GM12878 (cell line): ENCODE measurements around the gene ITGA6. TPM values are rescaled to one million over a fixed set of nuclear protein-coding genes. Genes with fewer than 3 reads are reported as not detected.

Source experiments
- ASH2L ChIP-seq: fragments of 300-600, 200-600 bp; sonication (generic); IDR thresholded peaks from 2 replicates; pipeline ENCODE4 v1.6.1; 2017; ENCODE audit warnings: low read depth, mild to moderate bottlenecking, borderline replicate concordance
- ATF7 ChIP-seq: fragments of 450-650 bp; IDR thresholded peaks from 2 replicates; pipeline ENCODE4 v1.6.1; 2016; ENCODE audit warnings: low read depth, mild to moderate bottlenecking
- BRCA1 ChIP-seq: IDR thresholded peaks from 2 replicates; pipeline ENCODE4 v1.6.1; 2011; ENCODE audit warnings: low read depth, low read length, improper control_type of control experiment
- CBX5 ChIP-seq: sonication (generic); IDR thresholded peaks from 2 replicates; pipeline ENCODE4 v1.6.1; 2016; ENCODE audit warnings: low read depth, moderate library complexity, mild to moderate bottlenecking, inconsistent platforms
- CHD1 ChIP-seq: IDR thresholded peaks from 2 replicates; pipeline ENCODE4 v1.6.1; 2012; ENCODE audit warnings: low read depth, low read length, improper control_type of control experiment
- CHD4 ChIP-seq: fragments of 200-600 bp; sonication (generic); IDR thresholded peaks from 2 replicates; pipeline ENCODE4 v1.6.1; 2016; ENCODE audit warnings: mild to moderate bottlenecking
- EGR1 ChIP-seq, 2 experiments: IDR thresholded peaks; 1 replicate in 1 of 2; 2 replicates in 1 of 2; pipeline ENCODE4 v1.6.1; 2011 to 2012; ENCODE audit warnings: low read depth in 2 of 2, low read length in 2 of 2, borderline replicate concordance in 1 of 2, mild to moderate bottlenecking in 1 of 2, moderate library complexity in 1 of 2
- ELK1 ChIP-seq: IDR thresholded peaks from 2 replicates; pipeline ENCODE4 v1.6.1; 2012; ENCODE audit warnings: low read depth, low read length, improper control_type of control experiment
- ESRRA ChIP-seq: IDR thresholded peaks from 2 replicates; pipeline ENCODE4 v1.6.1; 2012; ENCODE audit warnings: mild to moderate bottlenecking, low read length, improper control_type of control experiment
- FOS ChIP-seq: IDR thresholded peaks from 3 replicates; pipeline ENCODE4 v1.6.1; 2011; ENCODE audit warnings: borderline replicate concordance; ENCODE audit not compliant: insufficient read length; ENCODE audit errors: extremely low read depth
- HDAC2 ChIP-seq: fragments of 200-600 bp; sonication (generic); IDR thresholded peaks from 2 replicates; pipeline ENCODE4 v1.6.1; 2017
- MXI1 ChIP-seq: fragments of 150-350 bp; IDR thresholded peaks from 2 replicates; pipeline ENCODE4 v1.6.1; 2011; ENCODE audit warnings: low read depth, mild to moderate bottlenecking, inconsistent platforms, low read length, improper control_type of control experiment
- NFYB ChIP-seq: IDR thresholded peaks from 2 replicates; pipeline ENCODE4 v1.6.1; 2011; ENCODE audit warnings: low read depth, mild to moderate bottlenecking, low read length, improper control_type of control experiment, moderate library complexity; ENCODE audit not compliant: insufficient read depth
- PAX5 ChIP-seq: IDR thresholded peaks from 2 replicates; pipeline ENCODE4 v1.6.1; 2011; ENCODE audit warnings: low read depth, low read length, borderline replicate concordance
- RUNX3 ChIP-seq: IDR thresholded peaks from 2 replicates; pipeline ENCODE4 v1.6.1; 2012; ENCODE audit warnings: low read length, inconsistent platforms
- SMAD1 ChIP-seq: fragments of 450-650 bp; IDR thresholded peaks from 2 replicates; pipeline ENCODE4 v1.6.1; 2018; ENCODE audit warnings: mild to moderate bottlenecking, low read depth; ENCODE audit not compliant: partially characterized antibody
- SPI1 ChIP-seq: IDR thresholded peaks from 2 replicates; pipeline ENCODE4 v1.6.1; 2011; ENCODE audit warnings: low read depth, mild to moderate bottlenecking, low read length, moderate library complexity, borderline replicate concordance; ENCODE audit not compliant: insufficient read depth
- SUPT20H ChIP-seq: IDR thresholded peaks from 2 replicates; pipeline ENCODE4 v1.6.1; 2011; ENCODE audit warnings: low read depth, mild to moderate bottlenecking, low read length, moderate library complexity, borderline replicate concordance; ENCODE audit not compliant: control insufficient read depth
- USF1 ChIP-seq: IDR thresholded peaks from 2 replicates; pipeline ENCODE4 v1.6.1; 2011; ENCODE audit warnings: borderline replicate concordance, low read depth, mild to moderate bottlenecking, moderate library complexity, mixed read lengths, low read length; ENCODE audit not compliant: insufficient read depth; ENCODE audit errors: extremely low read length
- ZZZ3 ChIP-seq: IDR thresholded peaks from 2 replicates; pipeline ENCODE4 v1.6.1; 2011; ENCODE audit warnings: low read depth; ENCODE audit not compliant: control insufficient read depth, insufficient read length
- polyA plus RNA-seq, 11 experiments: library from polyadenylated mRNA; depleted of rRNA in 4 of 11; unstranded in 6 of 11; stranded (reverse) in 5 of 11; fragments of >200 nt; fragmentation: Nextera tagmentation in 4 of 11; fragmentation: Illumina TruSeq in 1 of 11; extraction: Ambion mirVana in 4 of 11; extraction: Trizol in 1 of 11; gene quantifications; 1 replicate in 1 of 11; 2 replicates in 10 of 11; pipeline versions ENCODE4 v1.2.1 to v1.2.3, GENCODE V29; 2011 to 2016; ENCODE audit warnings: inconsistent platforms in 2 of 11, missing spikeins in 2 of 11, low read depth in 1 of 11
- total RNA-seq, 4 experiments: library from RNA; depleted of rRNA in 3 of 4; stranded (reverse); fragments of >200 nt in 3 of 4; fragmentation: Illumina TruSeq in 1 of 4; extraction: Trizol in 1 of 4; gene quantifications; 2 replicates each; pipeline versions ENCODE4 v1.2.1 to v1.2.3, GENCODE V29; 2013 to 2021
- TF ChIP-seq, protein P1 (sequence below): fragments of 450-650 bp; IDR thresholded peaks from 2 replicates; pipeline ENCODE4 v1.6.1; 2017; ENCODE audit warnings: borderline replicate concordance
- TF ChIP-seq, protein P2 (sequence below): fragments of 450-650 bp; IDR thresholded peaks from 2 replicates; pipeline ENCODE4 v1.6.1; 2017; ENCODE audit warnings: mild to moderate bottlenecking, moderate library complexity

ITGA6 gene
- total and polyA plus RNA-seq, 10 of the 15 experiments (the other 5 are each of a cell fraction or from before 2014, with no cell fraction given): 0.01 to 0.36 (median 0.14) TPM; not detected in 2

DNA sequence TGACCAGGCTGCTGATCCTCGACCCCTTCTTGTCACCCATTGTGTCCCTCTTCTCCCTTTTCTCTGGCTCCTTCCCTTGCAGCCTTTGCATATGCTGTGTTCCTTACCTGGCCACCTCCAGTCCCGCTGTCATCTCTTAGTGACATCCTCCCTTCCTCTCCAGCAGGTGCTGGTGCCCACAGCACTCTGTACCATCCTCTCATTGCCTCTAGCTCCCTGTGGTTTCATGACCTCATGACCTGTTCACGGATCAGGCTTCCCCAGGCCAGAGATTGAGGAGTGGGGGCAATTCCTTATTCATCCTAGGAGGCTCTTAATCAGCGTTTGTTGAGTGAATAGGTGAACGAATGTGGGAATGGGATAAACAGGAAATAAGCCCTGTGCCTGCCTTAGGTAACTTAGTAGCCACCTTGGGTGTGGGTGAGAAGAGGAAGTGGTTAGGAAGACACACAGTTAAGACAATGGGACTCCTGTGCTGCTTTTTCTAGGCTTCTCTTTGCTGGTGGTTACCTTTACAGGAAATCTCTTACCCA lies 35.5 kb downstream of the ITGA6 start (continued):
- TF ChIP-seq FOS (no peak), SMAD1 (no peak), ATF7 (no peak), USF1 (no peak), CBX5 (no peak), ASH2L (no peak), NFYB (no peak), HDAC2 (no peak), EGR1 (IDR thresholded peaks at IDR 0.05; ENCODE audit: borderline replicate concordance in 1 of 2, low read depth in 2 of 2, low read length in 2 of 2) (no peak), SPI1 (peak; percentile 85), ZZZ3 (no peak), SUPT20H (no peak), ESRRA (no peak), PAX5 (no peak), RUNX3 (peak; percentile 54; the same call in 1 of the 2 replicates), MXI1 (no peak), ELK1 (no peak), CHD1 (no peak), BRCA1 (no peak), CHD4 (no peak)
- TF ChIP-seq, protein P1, sequence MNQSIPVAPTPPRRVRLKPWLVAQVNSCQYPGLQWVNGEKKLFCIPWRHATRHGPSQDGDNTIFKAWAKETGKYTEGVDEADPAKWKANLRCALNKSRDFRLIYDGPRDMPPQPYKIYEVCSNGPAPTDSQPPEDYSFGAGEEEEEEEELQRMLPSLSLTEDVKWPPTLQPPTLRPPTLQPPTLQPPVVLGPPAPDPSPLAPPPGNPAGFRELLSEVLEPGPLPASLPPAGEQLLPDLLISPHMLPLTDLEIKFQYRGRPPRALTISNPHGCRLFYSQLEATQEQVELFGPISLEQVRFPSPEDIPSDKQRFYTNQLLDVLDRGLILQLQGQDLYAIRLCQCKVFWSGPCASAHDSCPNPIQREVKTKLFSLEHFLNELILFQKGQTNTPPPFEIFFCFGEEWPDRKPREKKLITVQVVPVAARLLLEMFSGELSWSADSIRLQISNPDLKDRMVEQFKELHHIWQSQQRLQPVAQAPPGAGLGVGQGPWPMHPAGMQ: no peak
- TF ChIP-seq, protein P2, sequence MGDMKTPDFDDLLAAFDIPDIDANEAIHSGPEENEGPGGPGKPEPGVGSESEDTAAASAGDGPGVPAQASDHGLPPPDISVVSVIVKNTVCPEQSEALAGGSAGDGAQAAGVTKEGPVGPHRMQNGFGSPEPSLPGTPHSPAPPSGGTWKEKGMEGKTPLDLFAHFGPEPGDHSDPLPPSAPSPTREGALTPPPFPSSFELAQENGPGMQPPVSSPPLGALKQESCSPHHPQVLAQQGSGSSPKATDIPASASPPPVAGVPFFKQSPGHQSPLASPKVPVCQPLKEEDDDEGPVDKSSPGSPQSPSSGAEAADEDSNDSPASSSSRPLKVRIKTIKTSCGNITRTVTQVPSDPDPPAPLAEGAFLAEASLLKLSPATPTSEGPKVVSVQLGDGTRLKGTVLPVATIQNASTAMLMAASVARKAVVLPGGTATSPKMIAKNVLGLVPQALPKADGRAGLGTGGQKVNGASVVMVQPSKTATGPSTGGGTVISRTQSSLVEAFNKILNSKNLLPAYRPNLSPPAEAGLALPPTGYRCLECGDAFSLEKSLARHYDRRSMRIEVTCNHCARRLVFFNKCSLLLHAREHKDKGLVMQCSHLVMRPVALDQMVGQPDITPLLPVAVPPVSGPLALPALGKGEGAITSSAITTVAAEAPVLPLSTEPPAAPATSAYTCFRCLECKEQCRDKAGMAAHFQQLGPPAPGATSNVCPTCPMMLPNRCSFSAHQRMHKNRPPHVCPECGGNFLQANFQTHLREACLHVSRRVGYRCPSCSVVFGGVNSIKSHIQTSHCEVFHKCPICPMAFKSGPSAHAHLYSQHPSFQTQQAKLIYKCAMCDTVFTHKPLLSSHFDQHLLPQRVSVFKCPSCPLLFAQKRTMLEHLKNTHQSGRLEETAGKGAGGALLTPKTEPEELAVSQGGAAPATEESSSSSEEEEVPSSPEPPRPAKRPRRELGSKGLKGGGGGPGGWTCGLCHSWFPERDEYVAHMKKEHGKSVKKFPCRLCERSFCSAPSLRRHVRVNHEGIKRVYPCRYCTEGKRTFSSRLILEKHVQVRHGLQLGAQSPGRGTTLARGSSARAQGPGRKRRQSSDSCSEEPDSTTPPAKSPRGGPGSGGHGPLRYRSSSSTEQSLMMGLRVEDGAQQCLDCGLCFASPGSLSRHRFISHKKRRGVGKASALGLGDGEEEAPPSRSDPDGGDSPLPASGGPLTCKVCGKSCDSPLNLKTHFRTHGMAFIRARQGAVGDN: no peak
